LNCAP (cell line): ENCODE results near the gene GLOD5.

Experiments used
- CTCF ChIP-seq: fragments of 450-650 bp; IDR thresholded peaks from 2 replicates; pipeline ENCODE4 v1.5.1; 2017; ENCODE audit warnings: mild to moderate bottlenecking

Gene GLOD5

GRCh38 chrX:48741834-48742233 lies 19.7 kb upstream of the GLOD5 start:
- no peak for TF ChIP-seq CTCF

- TF ChIP-seq CTCF = no peak
Observed at GRCh38 chrX:48745222-48745621, 16.3 kb upstream of the GLOD5 start.

- no peak for TF ChIP-seq CTCF
Observed at GRCh38 chrX:48747415-48748016, 14.0 kb upstream of the GLOD5 start.

GRCh38 chrX:48749182-48749581 lies 12.4 kb upstream of the GLOD5 start:
- no peak for TF ChIP-seq CTCF

GRCh38 chrX:48751343-48751742 lies 10.2 kb upstream of the GLOD5 start:
- TF ChIP-seq CTCF = no peak

- TF ChIP-seq CTCF = no peak
Observed at GRCh38 chrX:48752498-48752897, 9.0 kb upstream of the GLOD5 start.

GRCh38 chrX:48753708-48754228 lies 7.8 kb upstream of the GLOD5 start:
- no peak for TF ChIP-seq CTCF

GRCh38 chrX:48754238-48754637 lies 7.3 kb upstream of the GLOD5 start:
- TF ChIP-seq CTCF = no peak
